Mucosa of descending colon (tissue), 3 donors: ENCODE measurements around the gene EIF4EBP2. TPM values are rescaled to one million over a fixed set of nuclear protein-coding genes. Genes with fewer than 3 reads are reported as not detected.
A peak's percentile ranks its signal among the peaks of the same experiment; 100 is the strongest.

Experiments
- ATAC-seq: fragments of 200-7000 bp; cut with Tn5 transposase; one replicate; pipeline ENCODE4 v1.9.1; 2020; ENCODE audit warnings: mild to moderate bottlenecking, moderate library complexity
- DNase-seq, 3 donors: peaks; one replicate each; pipeline ENCODE4 v3.0.0-alpha.2; 2020
- H3K36me3 ChIP-seq: fragments of 200-600 bp; one replicate; pipeline ENCODE4 v1.8.0; 2021; ENCODE audit warnings: low read depth, mild to moderate bottlenecking
- H3K4me1 ChIP-seq: fragments of 200-600 bp; one replicate; pipeline ENCODE4 v1.8.0; 2021; ENCODE audit warnings: low read depth, mild to moderate bottlenecking
- H3K4me3 ChIP-seq: fragments of 200-600 bp; one replicate; pipeline ENCODE4 v1.8.0; 2021; ENCODE audit warnings: mild to moderate bottlenecking
- H3K9me3 ChIP-seq: fragments of 200-600 bp; one replicate; pipeline ENCODE4 v1.8.0; 2021; ENCODE audit warnings: mild to moderate bottlenecking
- intact Hi-C, 2 donors: fragments of 100-400 bp; cut with DNase I in 1 of 2; cut with micrococcal nuclease in 1 of 2; formaldehyde crosslinking; loops; one replicate each; pipeline versions ENCODE4 v1.11.0 to v1.11.1; 2022; cut with DNase I, micrococcal nuclease
- total RNA-seq, 3 donors: library from RNA; stranded (reverse); fragmentation: NEBNext Ultra II Directional in 2 of 3; extraction: Animal tissue kit (Norgen Biotek cat#: 25700) in 2 of 3; gene quantifications; one replicate each; pipeline versions ENCODE4 v1.2.1 to v1.2.4, GENCODE V29; 2021 to 2023
- TF ChIP-seq, protein P1 (sequence below): fragments of 200-600 bp; IDR thresholded peaks from one replicate; pipeline ENCODE4 v1.8.0; 2022; ENCODE audit warnings: antibody characterized with exemption, mild to moderate bottlenecking
- donor health status: DM: no; HTN: no; CAD: no; lungs with moderate emphysema.
- donor health status: DM: no; HTN: no; CAD: no.
- donor health status: DM: no; HTN: yes; CAD: no.

EIF4EBP2 gene
- total RNA-seq, 3 donors from 2014 or later: 88.1 to 131 (median 105) TPM

DNA sequence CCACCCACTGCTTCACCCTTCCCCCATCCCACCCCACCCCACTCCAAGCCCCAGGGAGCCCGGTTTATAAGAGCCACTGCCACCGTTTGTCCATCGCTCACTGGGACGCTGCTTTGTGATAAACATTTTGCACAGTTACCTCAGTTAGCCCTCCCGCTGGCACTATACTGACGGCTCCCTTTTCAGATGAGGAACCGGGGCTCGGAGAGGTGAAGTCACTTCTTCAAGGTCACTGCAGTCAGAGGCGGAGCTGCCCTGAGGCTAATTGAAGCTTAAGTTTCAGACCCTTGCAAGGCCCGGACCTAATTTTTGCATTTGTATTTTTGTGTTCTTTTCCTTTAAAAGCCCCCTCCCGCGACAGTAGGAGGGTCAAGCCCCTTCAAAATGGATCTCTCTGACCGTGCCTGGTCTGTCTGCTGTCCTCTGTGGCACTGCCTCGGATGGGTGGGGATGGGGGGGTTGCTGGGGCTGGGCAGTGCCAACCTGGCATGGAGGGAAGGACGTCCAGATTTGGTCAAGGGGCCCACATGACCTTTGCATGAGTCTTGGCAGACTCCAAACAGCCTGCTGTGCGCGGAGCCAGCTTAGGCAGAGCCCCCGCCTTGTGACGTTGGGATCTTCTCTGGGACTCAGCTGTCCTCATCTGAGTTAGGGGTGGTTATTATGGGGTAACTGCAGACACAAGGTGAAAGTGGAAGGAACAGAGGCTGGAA, 55.3 kb downstream of the EIF4EBP2 start:
- no peak for ATAC-seq
- Histone ChIP-seq H3K9me3 (no peaks in the 10 kb centered on the region), H3K4me1 (peaks cover 7% of the 10 kb centered on the region), H3K36me3 (no peaks in the 10 kb centered on the region), H3K4me3 (no peak overlapping the region)
- DNase-seq: no peak
- intact Hi-C loops: no loop called here
- TF ChIP-seq, protein P1, sequence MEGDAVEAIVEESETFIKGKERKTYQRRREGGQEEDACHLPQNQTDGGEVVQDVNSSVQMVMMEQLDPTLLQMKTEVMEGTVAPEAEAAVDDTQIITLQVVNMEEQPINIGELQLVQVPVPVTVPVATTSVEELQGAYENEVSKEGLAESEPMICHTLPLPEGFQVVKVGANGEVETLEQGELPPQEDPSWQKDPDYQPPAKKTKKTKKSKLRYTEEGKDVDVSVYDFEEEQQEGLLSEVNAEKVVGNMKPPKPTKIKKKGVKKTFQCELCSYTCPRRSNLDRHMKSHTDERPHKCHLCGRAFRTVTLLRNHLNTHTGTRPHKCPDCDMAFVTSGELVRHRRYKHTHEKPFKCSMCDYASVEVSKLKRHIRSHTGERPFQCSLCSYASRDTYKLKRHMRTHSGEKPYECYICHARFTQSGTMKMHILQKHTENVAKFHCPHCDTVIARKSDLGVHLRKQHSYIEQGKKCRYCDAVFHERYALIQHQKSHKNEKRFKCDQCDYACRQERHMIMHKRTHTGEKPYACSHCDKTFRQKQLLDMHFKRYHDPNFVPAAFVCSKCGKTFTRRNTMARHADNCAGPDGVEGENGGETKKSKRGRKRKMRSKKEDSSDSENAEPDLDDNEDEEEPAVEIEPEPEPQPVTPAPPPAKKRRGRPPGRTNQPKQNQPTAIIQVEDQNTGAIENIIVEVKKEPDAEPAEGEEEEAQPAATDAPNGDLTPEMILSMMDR: no peak

DNA sequence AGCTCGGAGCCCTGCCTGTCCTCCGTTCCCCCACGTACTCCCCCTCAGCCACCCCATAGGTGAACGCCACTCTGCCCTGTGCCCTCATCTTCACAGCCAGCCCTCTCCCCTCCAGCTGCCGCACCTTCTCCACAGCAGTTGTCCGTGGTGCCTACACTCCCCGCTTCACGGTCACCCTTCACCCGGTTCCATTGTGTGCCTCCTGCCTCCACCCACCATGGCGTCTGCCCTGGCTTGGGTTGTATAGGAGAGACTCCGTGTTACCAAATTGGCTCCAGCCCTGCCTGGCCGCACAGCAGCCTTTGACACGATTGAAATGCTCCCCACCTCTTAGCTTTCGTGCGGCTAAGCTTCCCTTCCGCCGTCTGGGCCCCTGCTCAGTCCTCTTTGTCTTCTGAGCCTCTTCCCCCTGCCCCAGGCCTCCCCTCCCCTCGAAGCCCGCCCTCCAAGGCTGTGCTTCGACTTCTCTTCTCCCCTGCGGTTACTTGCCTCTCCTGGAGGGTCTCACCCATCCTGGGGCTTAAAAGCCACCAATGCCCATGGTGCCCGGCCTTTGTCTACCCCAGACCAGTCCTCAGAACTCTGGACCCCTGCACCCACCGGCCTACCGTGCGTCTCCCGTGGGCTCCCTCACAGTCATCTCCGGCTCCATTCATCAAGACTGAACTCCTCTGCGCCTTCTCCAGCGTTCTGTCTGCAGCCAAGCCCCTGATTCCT, 56.0 kb downstream of the EIF4EBP2 start:
- Histone ChIP-seq H3K9me3 (no peaks in the 10 kb centered on the region), H3K36me3 (no peaks in the 10 kb centered on the region), H3K4me3 (no peak overlapping the region), H3K4me1 (peaks cover 7% of the 10 kb centered on the region)
- ATAC-seq (peak; percentile 18), DNase-seq (no peak)
- intact Hi-C loops: loop anchor here (5.0 to 10.0 kb wide), 2 partner anchors 75 to 77 kb away; no protein-coding TSS in a partner anchor
- TF ChIP-seq, protein P1: no peak

DNA sequence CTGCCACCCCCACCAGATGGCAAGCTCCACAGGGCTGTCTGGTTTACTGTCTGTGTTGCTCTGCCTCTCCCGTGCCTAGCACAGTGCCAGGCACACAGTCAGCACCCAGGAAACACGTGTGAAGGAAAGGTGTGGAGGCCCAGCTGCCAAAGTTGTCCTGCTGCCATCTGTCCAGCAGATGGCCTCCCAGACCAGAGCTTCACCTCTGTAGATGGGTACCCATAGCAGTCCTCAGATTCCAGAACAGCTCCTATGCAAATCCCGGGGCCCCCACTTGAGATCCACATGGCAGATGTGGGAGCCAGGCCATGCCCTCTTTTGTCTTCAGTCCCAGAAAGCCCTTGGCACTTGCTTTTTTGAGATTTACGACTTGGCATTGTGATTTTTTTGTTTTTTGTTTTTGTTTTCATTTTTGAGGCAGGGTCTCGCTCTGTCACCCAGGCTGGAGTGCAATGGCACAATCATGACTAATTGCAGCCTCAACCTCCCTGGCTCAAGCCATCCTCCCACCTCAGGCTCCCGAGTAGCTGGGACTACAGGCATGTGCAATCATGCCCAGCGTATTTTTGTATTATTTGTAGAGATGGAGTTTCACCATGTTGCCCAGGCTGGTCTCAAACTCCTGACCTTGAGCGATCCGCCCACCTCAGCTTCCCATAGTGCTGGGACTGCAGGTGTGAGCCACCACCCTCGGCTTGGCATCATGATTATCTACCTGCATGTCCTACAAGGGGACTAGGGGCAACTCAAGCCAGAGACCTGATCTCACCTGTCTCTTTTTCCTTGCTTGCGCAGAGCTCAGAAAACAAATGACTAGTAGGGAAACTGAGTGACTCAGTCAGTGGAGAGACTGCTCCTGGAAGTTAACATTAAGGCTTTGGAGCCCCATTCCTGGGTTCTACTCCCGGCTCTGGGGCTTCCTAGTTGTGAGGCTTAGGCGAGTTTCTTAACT, 57.7 kb downstream of the EIF4EBP2 start:
- intact Hi-C loops: loop anchor here (5.0 to 10.0 kb wide), 2 partner anchors 73 to 76 kb away; no protein-coding TSS in a partner anchor
- no peaks in the 10 kb centered on the region for H3K9me3 ChIP-seq
- no peaks in the 10 kb centered on the region for H3K36me3 ChIP-seq
- DNase-seq: peak in 2 of 3 donors; percentile 65 to 70
- H3K4me1 ChIP-seq: peaks cover 7% of the 10 kb centered on the region
- peak; percentile 75 for ATAC-seq
- TF ChIP-seq, protein P1: peak; percentile 76
- no peak overlapping the region for H3K4me3 ChIP-seq

DNA sequence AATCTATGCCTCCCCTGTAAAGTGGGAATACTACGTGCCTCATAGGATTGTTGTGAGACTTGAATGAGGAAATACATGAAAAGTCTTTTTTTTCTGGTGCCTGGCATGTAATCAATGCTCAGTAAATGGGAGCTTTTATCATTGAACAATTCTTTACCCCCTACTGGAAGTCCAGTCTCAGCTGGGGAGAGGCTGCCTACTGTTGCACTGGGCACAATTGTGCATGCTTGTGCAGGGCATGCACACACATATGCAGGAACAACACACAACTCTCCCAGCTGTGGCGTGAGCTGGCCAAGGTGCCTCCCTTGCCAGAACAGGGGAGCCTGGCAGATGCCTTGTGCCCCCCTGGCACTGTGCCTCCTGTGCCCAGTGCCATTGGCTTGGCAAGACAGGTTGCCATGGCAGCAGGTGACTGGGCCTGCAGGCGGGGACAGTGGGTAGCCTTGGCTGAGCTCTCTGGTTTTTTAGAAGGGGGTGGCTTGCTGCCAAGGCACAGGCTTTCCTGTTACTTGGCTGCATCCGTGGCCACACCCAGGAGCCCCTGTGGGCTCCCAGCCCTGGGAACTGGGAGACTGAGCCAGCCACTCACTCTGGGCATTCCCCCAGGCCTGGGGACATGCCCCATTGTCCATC, 58.5 kb downstream of the EIF4EBP2 start:
- TF ChIP-seq, protein P1: no peak
- intact Hi-C loops: loop anchor here (5.0 to 10.0 kb wide), 2 partner anchors 72 to 75 kb away; no protein-coding TSS in a partner anchor
- Histone ChIP-seq H3K36me3 (no peaks in the 10 kb centered on the region), H3K4me3 (no peak overlapping the region), H3K9me3 (no peaks in the 10 kb centered on the region), H3K4me1 (peaks cover 7% of the 10 kb centered on the region)
- ATAC-seq (no peak), DNase-seq (peak in 1 of 3 donors; percentile 58)

DNA sequence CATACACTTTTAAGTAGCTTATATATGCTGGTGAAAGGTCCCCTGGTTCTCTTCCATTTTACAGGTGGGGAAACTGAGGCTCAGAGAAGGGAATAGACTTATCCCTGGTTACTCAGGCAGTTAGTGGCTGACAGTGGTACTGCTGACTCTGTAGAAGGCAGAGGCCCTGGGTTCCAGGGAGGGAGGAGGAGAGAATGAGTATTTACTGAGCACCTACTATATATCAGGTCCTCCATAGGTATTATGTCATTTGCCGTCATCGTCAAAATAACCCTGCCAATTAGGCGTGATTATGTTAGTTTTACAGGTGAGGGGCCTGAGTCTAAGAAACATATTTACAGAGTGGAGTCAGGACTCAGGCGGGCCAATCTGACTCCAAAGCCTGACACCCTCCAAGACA, 61.3 kb downstream of the EIF4EBP2 start:
- Histone ChIP-seq H3K4me1 (no peaks in the 10 kb centered on the region), H3K36me3 (no peaks in the 10 kb centered on the region), H3K9me3 (no peaks in the 10 kb centered on the region), H3K4me3 (no peak overlapping the region)
- intact Hi-C loops: loop anchor here in 1 of 2 donors (10.0 kb wide), 1 partner anchor 70 kb away; no protein-coding TSS in a partner anchor
- TF ChIP-seq, protein P1: no peak
- DNase-seq (no peak), ATAC-seq (no peak)
